Measurements from ENCODE around the gene PDLIM7. TPM values are rescaled to one million over a fixed set of nuclear protein-coding genes. Genes with fewer than 3 reads are reported as not detected.
A peak's percentile ranks its signal among the peaks of the same experiment; 100 is the strongest.

Gene PDLIM7
- total and polyA plus RNA-seq, 10 of the 15 experiments (the other 5 are each of a cell fraction or from before 2014, with no cell fraction given), result 0.82 to 36.6 (median 19.3) TPM

DNA sequence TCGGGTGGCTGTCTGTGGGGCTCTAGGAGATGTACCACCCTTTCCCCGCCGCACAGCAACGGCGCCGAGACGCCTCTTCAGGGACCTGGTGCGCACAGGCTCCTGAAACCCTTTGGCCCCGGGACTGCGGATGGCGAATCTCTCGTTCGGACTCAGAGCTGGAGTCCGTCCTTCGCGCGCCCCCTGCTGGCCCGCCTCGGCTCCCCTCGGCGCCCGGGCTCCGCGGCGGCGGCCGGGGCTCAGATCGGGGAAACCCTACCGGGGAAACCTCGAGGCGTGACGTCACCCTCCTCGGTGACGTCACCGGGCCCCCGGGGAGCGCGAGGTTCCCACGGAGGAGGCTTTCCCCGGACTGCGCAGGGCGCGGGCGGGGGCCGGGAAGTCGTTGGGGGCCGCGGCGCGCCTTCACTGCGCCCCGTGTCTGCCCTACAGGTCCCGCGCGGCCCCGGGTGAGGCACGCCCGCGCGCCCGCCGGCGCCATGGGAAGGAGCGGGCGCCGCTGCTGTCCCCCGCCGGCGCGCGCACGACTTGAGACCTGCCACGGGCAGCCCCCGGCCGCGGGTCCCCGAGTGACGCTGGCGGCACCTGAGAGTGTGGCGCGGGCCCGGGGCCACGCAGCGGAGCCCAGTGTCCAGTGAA, 42.9 kb downstream of the PDLIM7 start (continued):
- TF ChIP-seq, protein P1, sequence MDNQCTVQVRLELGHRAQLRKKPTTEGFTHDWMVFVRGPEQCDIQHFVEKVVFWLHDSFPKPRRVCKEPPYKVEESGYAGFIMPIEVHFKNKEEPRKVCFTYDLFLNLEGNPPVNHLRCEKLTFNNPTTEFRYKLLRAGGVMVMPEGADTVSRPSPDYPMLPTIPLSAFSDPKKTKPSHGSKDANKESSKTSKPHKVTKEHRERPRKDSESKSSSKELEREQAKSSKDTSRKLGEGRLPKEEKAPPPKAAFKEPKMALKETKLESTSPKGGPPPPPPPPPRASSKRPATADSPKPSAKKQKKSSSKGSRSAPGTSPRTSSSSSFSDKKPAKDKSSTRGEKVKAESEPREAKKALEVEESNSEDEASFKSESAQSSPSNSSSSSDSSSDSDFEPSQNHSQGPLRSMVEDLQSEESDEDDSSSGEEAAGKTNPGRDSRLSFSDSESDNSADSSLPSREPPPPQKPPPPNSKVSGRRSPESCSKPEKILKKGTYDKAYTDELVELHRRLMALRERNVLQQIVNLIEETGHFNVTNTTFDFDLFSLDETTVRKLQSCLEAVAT (IDR thresholded peaks at IDR 0.05), result no peak
- TF ChIP-seq CHD2 (IDR thresholded peaks at IDR 0.05; ENCODE audit: borderline replicate concordance, low read depth, low read length) (peak; percentile 62; the same call in 1 of the 2 replicates), ESRRA (IDR thresholded peaks at IDR 0.05; ENCODE audit: low read length) (no peak), SMAD5 (IDR thresholded peaks at IDR 0.05; ENCODE audit: low read depth) (no peak), DPF2 (IDR thresholded peaks at IDR 0.05) (peak; percentile 93), IKZF1 (conservative IDR thresholded peaks at IDR 0.05) (peak; percentile 98), CEBPB (IDR thresholded peaks at IDR 0.05; ENCODE audit: borderline replicate concordance in 1 of 2, low read depth in 2 of 2, low read length in 2 of 2) (no peak), TCF3 (IDR thresholded peaks at IDR 0.05; ENCODE audit: borderline replicate concordance, insufficient read depth, low read depth, low read length) (peak; percentile 43; the same call in 1 of the 2 replicates), PAX5 (IDR thresholded peaks at IDR 0.05; ENCODE audit: borderline replicate concordance, low read depth, low read length) (peak; percentile 68), ATF7 (IDR thresholded peaks at IDR 0.05; ENCODE audit: low read depth) (peak; percentile 95), SMARCA5 (IDR thresholded peaks at IDR 0.05) (peak; percentile 67; the same call in 1 of the 2 replicates), IRF4 (IDR thresholded peaks at IDR 0.05; ENCODE audit: low read depth, low read length) (no peak), SIX5 (IDR thresholded peaks at IDR 0.05; ENCODE audit: low read depth, low read length, severe bottlenecking) (no peak), POLR2AphosphoS5 (IDR thresholded peaks at IDR 0.05; ENCODE audit: low read length) (no peak), CHD4 (IDR thresholded peaks at IDR 0.05) (no peak)

Data from GM12878 (cell line).